Fibroblast of lung (primary cell): Measurements from ENCODE around the gene GPX2. TPM values are rescaled to one million over a fixed set of nuclear protein-coding genes. Genes with fewer than 3 reads are reported as not detected.
A peak's percentile ranks its signal among the peaks of the same experiment; 100 is the strongest.

Experiments
- DNase-seq, 2 donors: peaks; one replicate each; pipeline versions ENCODE4 v3.0.0 to v3.0.0-alpha.2; 2010; ENCODE audit warnings: low read depth in 2 of 2
- H2AFZ ChIP-seq: 2 replicates; pipeline ENCODE4 v1.5.1; 2012; ENCODE audit warnings: low read length, control low read depth, inconsistent platforms
- H3K27ac ChIP-seq: 2 replicates; pipeline ENCODE4 v1.5.1; 2011; ENCODE audit warnings: low read length, control low read depth; ENCODE audit not compliant: insufficient read depth
- H3K27me3 ChIP-seq: 2 replicates; pipeline ENCODE4 v1.5.1; 2011; ENCODE audit warnings: mild to moderate bottlenecking, low read length; ENCODE audit not compliant: control insufficient read depth, insufficient read depth
- H3K36me3 ChIP-seq: 2 replicates; pipeline ENCODE4 v1.5.1; 2011; ENCODE audit warnings: low read length; ENCODE audit not compliant: control insufficient read depth, insufficient read depth
- H3K4me1 ChIP-seq: 2 replicates; pipeline ENCODE4 v1.5.1; 2011; ENCODE audit warnings: low read length; ENCODE audit not compliant: control insufficient read depth, insufficient read depth; ENCODE audit errors: extremely low read depth
- H3K4me2 ChIP-seq: 2 replicates; pipeline ENCODE4 v1.5.1; 2011; ENCODE audit warnings: low read length, control low read depth; ENCODE audit not compliant: insufficient read depth; ENCODE audit errors: extremely low read depth
- H3K4me3 ChIP-seq, 4 experiments: fragments of 200-600 bp in 1 of 4; sonication (generic) in 1 of 4; replicated peaks in 1 of 4; 2 replicates each; pipeline ENCODE4 v1.5.1; 2011 to 2016; ENCODE audit warnings: low read length in 4 of 4, low read depth in 3 of 4, mild to moderate bottlenecking in 3 of 4, control low read depth in 2 of 4, inconsistent platforms in 1 of 4, mixed read lengths in 1 of 4; ENCODE audit not compliant: insufficient read depth in 1 of 4; ENCODE audit errors: control extremely low read depth in 1 of 4
- H3K79me2 ChIP-seq: 2 replicates; pipeline ENCODE4 v1.5.1; 2012; ENCODE audit warnings: mild to moderate bottlenecking, low read length, inconsistent platforms; ENCODE audit not compliant: control insufficient read depth, insufficient read depth
- H3K9ac ChIP-seq: 2 replicates; pipeline ENCODE4 v1.5.1; 2011; ENCODE audit warnings: mild to moderate bottlenecking, low read length, control low read depth; ENCODE audit not compliant: insufficient read depth
- H3K9me3 ChIP-seq: 2 replicates; pipeline ENCODE4 v1.5.1; 2012; ENCODE audit warnings: low read depth, low read length; ENCODE audit not compliant: control insufficient read depth, insufficient read depth
- H4K20me1 ChIP-seq: 2 replicates; pipeline ENCODE4 v1.5.1; 2011; ENCODE audit warnings: low read length; ENCODE audit not compliant: control insufficient read depth, insufficient read depth; ENCODE audit errors: extremely low read depth
- CTCF ChIP-seq, 2 donors: IDR thresholded peaks in 1 of 2; conservative IDR thresholded peaks in 1 of 2; 1 replicate in 1 of 2; 2 replicates in 1 of 2; pipeline ENCODE4 v1.5.1; 2011 to 2012; ENCODE audit warnings: low read length in 2 of 2, control low read depth in 1 of 2, inconsistent platforms in 1 of 2, low read depth in 1 of 2, mild to moderate bottlenecking in 1 of 2
- EZH2 ChIP-seq: IDR thresholded peaks from 2 replicates; pipeline ENCODE4 v1.5.1; 2012; ENCODE audit warnings: low read length, control low read depth, mild to moderate bottlenecking; ENCODE audit errors: missing control alignments
- polyA plus RNA-seq, 2 donors: library from polyadenylated mRNA; depleted of rRNA in 1 of 2; stranded (reverse) in 1 of 2; unstranded in 1 of 2; fragments of >200 nt; gene quantifications; 2 replicates each; pipeline ENCODE4 v1.2.1, GENCODE V29; 2011 to 2012; ENCODE audit warnings: missing spikeins in 1 of 2
- total RNA-seq: library from RNA; depleted of rRNA; stranded (reverse); fragments of >200 nt; gene quantifications from 2 replicates; pipeline ENCODE4 v1.2.1, GENCODE V29; 2014

GPX2 gene
- total and polyA plus RNA-seq, 2 donors (not counting 1 experiment from before 2014, with no cell fraction given) = not detected

- Histone ChIP-seq H4K20me1 (no peaks in the 10 kb centered on the region), H3K27ac (no peak overlapping the region), H3K4me1 (peaks cover 7% of the 10 kb centered on the region), H3K9me3 (no peaks in the 10 kb centered on the region), H3K4me2 (no peak overlapping the region), H3K27me3 (no peaks in the 10 kb centered on the region), H3K36me3 (no peaks in the 10 kb centered on the region), H3K9ac (no peak overlapping the region), H3K4me3 (no peak overlapping the region), H2AFZ (no peak overlapping the region), H3K79me2 (peaks cover 34% of the 10 kb centered on the region)
- TF ChIP-seq CTCF (conservative IDR thresholded peaks at IDR 0.05 in 1 of 2, IDR thresholded peaks at IDR 0.05 in 1 of 2; ENCODE audit: low read depth in 1 of 2, low read length in 2 of 2) = no peak
- TF ChIP-seq EZH2 = no peak
- DNase-seq = no peak
Observed at GRCh38 chr14:64919618-64920017, 22.9 kb downstream of the GPX2 start.

GRCh38 chr14:64919215-64919614 is 23.3 kb downstream of the GPX2 start:
- no peak overlapping the region for H3K4me3 ChIP-seq
- H3K9ac ChIP-seq = no peak overlapping the region
- no peaks in the 10 kb centered on the region for H3K36me3 ChIP-seq
- H3K4me1 ChIP-seq = peaks cover 7% of the 10 kb centered on the region
- H3K27ac ChIP-seq = no peak overlapping the region
- no peaks in the 10 kb centered on the region for H4K20me1 ChIP-seq
- no peak overlapping the region for H3K4me2 ChIP-seq
- no peaks in the 10 kb centered on the region for H3K9me3 ChIP-seq
- no peak overlapping the region for H2AFZ ChIP-seq
- no peaks in the 10 kb centered on the region for H3K27me3 ChIP-seq
- TF ChIP-seq CTCF (conservative IDR thresholded peaks at IDR 0.05 in 1 of 2, IDR thresholded peaks at IDR 0.05 in 1 of 2; ENCODE audit: low read depth in 1 of 2, low read length in 2 of 2) (no peak), EZH2 (no peak)
- no peak for DNase-seq
- peaks cover 37% of the 10 kb centered on the region for H3K79me2 ChIP-seq

GRCh38 chr14:64918216-64918615 is 24.3 kb downstream of the GPX2 start:
- Histone ChIP-seq H3K36me3 (no peaks in the 10 kb centered on the region), H3K9me3 (no peaks in the 10 kb centered on the region), H2AFZ (no peak overlapping the region), H3K4me1 (peaks cover 7% of the 10 kb centered on the region), H4K20me1 (no peaks in the 10 kb centered on the region), H3K27ac (peak overlapping the region; percentile 23), H3K9ac (no peak overlapping the region), H3K27me3 (no peaks in the 10 kb centered on the region), H3K4me2 (no peak overlapping the region), H3K79me2 (peaks cover 37% of the 10 kb centered on the region), H3K4me3 (no peak overlapping the region)
- peak in 1 of 2 donors; percentile 53 for DNase-seq
- no peak for TF ChIP-seq CTCF (conservative IDR thresholded peaks at IDR 0.05 in 1 of 2, IDR thresholded peaks at IDR 0.05 in 1 of 2; ENCODE audit: low read depth in 1 of 2, low read length in 2 of 2)
- no peak for TF ChIP-seq EZH2
